HL-60 (cell line): ENCODE results near the gene GABRB1.

Experiments
- GABPA ChIP-seq: IDR thresholded peaks from 2 replicates; pipeline ENCODE4 v1.6.1; 2012; ENCODE audit warnings: low read depth
- TF ChIP-seq, protein P1 (sequence below): IDR thresholded peaks from one replicate; pipeline ENCODE4 v1.5.1; 2011; ENCODE audit warnings: low read length, control low read depth, inconsistent platforms; ENCODE audit not compliant: insufficient read depth
- TF ChIP-seq, protein P2 (sequence below): IDR thresholded peaks from 2 replicates; pipeline ENCODE4 v1.6.1; 2012; ENCODE audit warnings: low read depth; ENCODE audit not compliant: insufficient replicate concordance

DNA sequence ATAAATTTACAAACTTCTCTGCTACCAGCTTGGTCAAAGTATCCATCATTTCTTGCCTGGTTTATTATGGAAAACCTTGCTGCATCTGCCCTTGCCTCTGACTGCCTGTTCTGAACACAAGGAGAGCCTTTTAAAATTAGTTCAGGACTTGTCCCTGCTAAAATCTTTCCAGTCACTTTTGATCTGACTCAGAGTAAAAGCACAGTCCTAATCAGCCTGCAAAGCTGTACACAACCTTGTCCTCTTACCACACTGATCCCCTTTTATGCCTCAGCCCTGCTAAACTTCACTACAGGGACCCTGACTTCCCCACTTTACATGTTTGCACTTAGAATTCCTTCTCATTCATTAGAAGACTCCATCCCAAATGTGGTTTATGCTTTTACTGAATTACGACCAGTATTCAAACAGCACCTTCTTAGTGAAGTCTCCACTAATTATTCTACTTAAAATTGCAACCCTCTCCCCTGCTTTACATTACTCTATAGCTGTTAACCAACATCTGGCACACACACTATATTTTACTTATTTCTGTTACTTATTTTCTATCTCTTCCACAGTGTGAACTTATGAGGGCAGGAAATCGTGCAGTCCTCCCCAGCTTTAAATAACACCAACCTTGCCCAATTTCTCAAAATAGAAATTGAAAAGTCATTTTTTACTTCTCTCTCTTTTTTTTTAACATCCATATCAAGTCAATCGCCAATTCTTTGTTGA lies 44.3 kb upstream of the GABRB1 start:
- TF ChIP-seq, protein P1, sequence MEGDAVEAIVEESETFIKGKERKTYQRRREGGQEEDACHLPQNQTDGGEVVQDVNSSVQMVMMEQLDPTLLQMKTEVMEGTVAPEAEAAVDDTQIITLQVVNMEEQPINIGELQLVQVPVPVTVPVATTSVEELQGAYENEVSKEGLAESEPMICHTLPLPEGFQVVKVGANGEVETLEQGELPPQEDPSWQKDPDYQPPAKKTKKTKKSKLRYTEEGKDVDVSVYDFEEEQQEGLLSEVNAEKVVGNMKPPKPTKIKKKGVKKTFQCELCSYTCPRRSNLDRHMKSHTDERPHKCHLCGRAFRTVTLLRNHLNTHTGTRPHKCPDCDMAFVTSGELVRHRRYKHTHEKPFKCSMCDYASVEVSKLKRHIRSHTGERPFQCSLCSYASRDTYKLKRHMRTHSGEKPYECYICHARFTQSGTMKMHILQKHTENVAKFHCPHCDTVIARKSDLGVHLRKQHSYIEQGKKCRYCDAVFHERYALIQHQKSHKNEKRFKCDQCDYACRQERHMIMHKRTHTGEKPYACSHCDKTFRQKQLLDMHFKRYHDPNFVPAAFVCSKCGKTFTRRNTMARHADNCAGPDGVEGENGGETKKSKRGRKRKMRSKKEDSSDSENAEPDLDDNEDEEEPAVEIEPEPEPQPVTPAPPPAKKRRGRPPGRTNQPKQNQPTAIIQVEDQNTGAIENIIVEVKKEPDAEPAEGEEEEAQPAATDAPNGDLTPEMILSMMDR: no peak
- TF ChIP-seq, protein P2, sequence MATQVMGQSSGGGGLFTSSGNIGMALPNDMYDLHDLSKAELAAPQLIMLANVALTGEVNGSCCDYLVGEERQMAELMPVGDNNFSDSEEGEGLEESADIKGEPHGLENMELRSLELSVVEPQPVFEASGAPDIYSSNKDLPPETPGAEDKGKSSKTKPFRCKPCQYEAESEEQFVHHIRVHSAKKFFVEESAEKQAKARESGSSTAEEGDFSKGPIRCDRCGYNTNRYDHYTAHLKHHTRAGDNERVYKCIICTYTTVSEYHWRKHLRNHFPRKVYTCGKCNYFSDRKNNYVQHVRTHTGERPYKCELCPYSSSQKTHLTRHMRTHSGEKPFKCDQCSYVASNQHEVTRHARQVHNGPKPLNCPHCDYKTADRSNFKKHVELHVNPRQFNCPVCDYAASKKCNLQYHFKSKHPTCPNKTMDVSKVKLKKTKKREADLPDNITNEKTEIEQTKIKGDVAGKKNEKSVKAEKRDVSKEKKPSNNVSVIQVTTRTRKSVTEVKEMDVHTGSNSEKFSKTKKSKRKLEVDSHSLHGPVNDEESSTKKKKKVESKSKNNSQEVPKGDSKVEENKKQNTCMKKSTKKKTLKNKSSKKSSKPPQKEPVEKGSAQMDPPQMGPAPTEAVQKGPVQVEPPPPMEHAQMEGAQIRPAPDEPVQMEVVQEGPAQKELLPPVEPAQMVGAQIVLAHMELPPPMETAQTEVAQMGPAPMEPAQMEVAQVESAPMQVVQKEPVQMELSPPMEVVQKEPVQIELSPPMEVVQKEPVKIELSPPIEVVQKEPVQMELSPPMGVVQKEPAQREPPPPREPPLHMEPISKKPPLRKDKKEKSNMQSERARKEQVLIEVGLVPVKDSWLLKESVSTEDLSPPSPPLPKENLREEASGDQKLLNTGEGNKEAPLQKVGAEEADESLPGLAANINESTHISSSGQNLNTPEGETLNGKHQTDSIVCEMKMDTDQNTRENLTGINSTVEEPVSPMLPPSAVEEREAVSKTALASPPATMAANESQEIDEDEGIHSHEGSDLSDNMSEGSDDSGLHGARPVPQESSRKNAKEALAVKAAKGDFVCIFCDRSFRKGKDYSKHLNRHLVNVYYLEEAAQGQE: no peak
- TF ChIP-seq GABPA: no peak
